ENCODE results near the gene MRC1. TPM values are rescaled to one million over a fixed set of nuclear protein-coding genes. Genes with fewer than 3 reads are reported as not detected.

Gene MRC1
- polyA plus RNA-seq, 3 donors, result 8.4 to 10.3 (median 8.9) TPM

GRCh38 chr10:17793823-17794644, 15.1 kb upstream of the MRC1 start:
- DNase-seq, result no peak

- no peak for DNase-seq
Measured at GRCh38 chr10:17795083-17795482, 14.1 kb upstream of the MRC1 start.

- no peak for DNase-seq
Measured at GRCh38 chr10:17795813-17796594, 13.1 kb upstream of the MRC1 start.

GRCh38 chr10:17801507-17801906, 7.6 kb upstream of the MRC1 start:
- no peak for DNase-seq

- DNase-seq, result no peak
Measured at GRCh38 chr10:17802350-17802749, 6.8 kb upstream of the MRC1 start.

GRCh38 chr10:17802976-17803375, 6.2 kb upstream of the MRC1 start:
- DNase-seq, result no peak

- DNase-seq, result no peak
Measured at GRCh38 chr10:17805330-17805729, 3.8 kb upstream of the MRC1 start.

- DNase-seq, result no peak
Measured at GRCh38 chr10:17805921-17806577, 3.1 kb upstream of the MRC1 start.

- no peak for DNase-seq
Measured at GRCh38 chr10:17811146-17811865, 2.2 kb downstream of the MRC1 start.

GRCh38 chr10:17814973-17815372, 5.8 kb downstream of the MRC1 start:
- DNase-seq, result no peak

GRCh38 chr10:17816199-17816598, 7.1 kb downstream of the MRC1 start:
- DNase-seq, result no peak

GRCh38 chr10:17817316-17817715, 8.2 kb downstream of the MRC1 start:
- no peak for DNase-seq

- no peak for DNase-seq
Measured at GRCh38 chr10:17817790-17818189, 8.6 kb downstream of the MRC1 start.

GRCh38 chr10:17819836-17820235, 10.7 kb downstream of the MRC1 start:
- DNase-seq, result no peak

GRCh38 chr10:17820943-17821342, 11.8 kb downstream of the MRC1 start:
- no peak for DNase-seq

GRCh38 chr10:17821893-17822292, 12.7 kb downstream of the MRC1 start:
- no peak for DNase-seq

GRCh38 chr10:17831341-17831740, 22.2 kb downstream of the MRC1 start:
- DNase-seq, result no peak

- no peak for DNase-seq
Measured at GRCh38 chr10:17831896-17832295, 22.7 kb downstream of the MRC1 start.

GRCh38 chr10:17833656-17834055, 24.5 kb downstream of the MRC1 start:
- DNase-seq, result no peak

GRCh38 chr10:17835688-17836087, 26.5 kb downstream of the MRC1 start:
- no peak for DNase-seq

GRCh38 chr10:17836942-17837341, 27.8 kb downstream of the MRC1 start:
- DNase-seq, result no peak

- no peak for DNase-seq
Measured at GRCh38 chr10:17838080-17838648, 29.0 kb downstream of the MRC1 start.

All from renal pelvis (tissue), 4 donors.